Natural killer cell (primary cell): Measurements from ENCODE around the gene TRAPPC1. TPM values are rescaled to one million over a fixed set of nuclear protein-coding genes. Genes with fewer than 3 reads are reported as not detected.

Experiments used
- ATAC-seq, 3 donors: fragments of 150-1000 bp in 2 of 3; fragments of 200-7000 bp in 1 of 3; cut with Tn5 transposase; 1 replicate in 1 of 3; 2 replicates in 2 of 3; pipeline ENCODE4 v1.10.0; 2021; ENCODE audit warnings: mild to moderate bottlenecking in 2 of 3, moderate library complexity in 2 of 3
- DNase-seq, 2 donors: peaks; one replicate each; pipeline versions ENCODE4 v3.0.0 to v3.0.0-alpha.2; 2013 to 2021; ENCODE audit warnings: mixed read lengths in 1 of 2
- H3K27ac ChIP-seq: one replicate; pipeline ENCODE4 v1.5.1; 2013; ENCODE audit warnings: mild to moderate bottlenecking, low read length
- H3K27me3 ChIP-seq: one replicate; pipeline ENCODE4 v1.6.1; 2013; ENCODE audit warnings: low read length; ENCODE audit not compliant: control insufficient read depth, insufficient read depth
- H3K36me3 ChIP-seq: one replicate; pipeline ENCODE4 v1.6.1; 2013; ENCODE audit warnings: low read length; ENCODE audit not compliant: control insufficient read depth, insufficient read depth
- H3K4me1 ChIP-seq: one replicate; pipeline ENCODE4 v1.6.1; 2013; ENCODE audit warnings: low read length; ENCODE audit not compliant: control insufficient read depth, insufficient read depth
- H3K4me3 ChIP-seq: one replicate; pipeline ENCODE4 v1.5.1; 2013; ENCODE audit warnings: low read length
- H3K9me3 ChIP-seq: one replicate; pipeline ENCODE4 v1.6.1; 2013; ENCODE audit warnings: low read length; ENCODE audit not compliant: control insufficient read depth, insufficient read depth
- H3K27ac Mint-ChIP-seq, 2 donors: one replicate each; pipeline ENCODE4 v1.8.0; 2022; ENCODE audit warnings: mild to moderate bottlenecking in 2 of 2, mixed read lengths in 2 of 2, moderate library complexity in 1 of 2
- H3K27me3 Mint-ChIP-seq, 2 donors: one replicate each; pipeline ENCODE4 v1.8.0; 2022; ENCODE audit warnings: low read depth in 2 of 2, mixed read lengths in 2 of 2
- H3K36me3 Mint-ChIP-seq: one replicate; pipeline ENCODE4 v1.8.0; 2022; ENCODE audit warnings: mixed read lengths
- H3K4me1 Mint-ChIP-seq, 2 donors: one replicate each; pipeline ENCODE4 v1.8.0; 2022; ENCODE audit warnings: mixed read lengths in 2 of 2
- H3K4me3 Mint-ChIP-seq: one replicate; pipeline ENCODE4 v1.8.0; 2022; ENCODE audit warnings: mild to moderate bottlenecking, moderate library complexity, mixed read lengths
- H3K9me3 Mint-ChIP-seq, 2 donors: one replicate each; pipeline ENCODE4 v1.8.0; 2022; ENCODE audit warnings: mixed read lengths in 2 of 2
- CTCF ChIP-seq: fragments of 200-600 bp; IDR thresholded peaks from one replicate; pipeline ENCODE4 v1.8.0; 2022; ENCODE audit warnings: antibody characterized with exemption
- WGBS: methylation state at CpG from one replicate; pipeline ENCODE4 v1.1.7; 2013; ENCODE audit warnings: missing lambda C conversion rate; ENCODE audit not compliant: insufficient coverage; 5-methylcytosine and 5-hydroxymethylcytosine counted together
- intact Hi-C: fragments of 100-400 bp; cut with micrococcal nuclease; formaldehyde crosslinking; loops from one replicate; pipeline ENCODE4 v1.14.2; 2022
- total RNA-seq, 4 donors: library from RNA; stranded (reverse); fragments of 120-200 nt in 1 of 4; gene quantifications; one replicate each; pipeline versions ENCODE4 v1.2.3 to v1.2.4, GENCODE V29; 2013 to 2022

The TRAPPC1 gene
- total RNA-seq, 3 donors from 2014 or later (not counting 1 experiment from before 2014, with no cell fraction given): 122 to 144 (median 135) TPM

DNA sequence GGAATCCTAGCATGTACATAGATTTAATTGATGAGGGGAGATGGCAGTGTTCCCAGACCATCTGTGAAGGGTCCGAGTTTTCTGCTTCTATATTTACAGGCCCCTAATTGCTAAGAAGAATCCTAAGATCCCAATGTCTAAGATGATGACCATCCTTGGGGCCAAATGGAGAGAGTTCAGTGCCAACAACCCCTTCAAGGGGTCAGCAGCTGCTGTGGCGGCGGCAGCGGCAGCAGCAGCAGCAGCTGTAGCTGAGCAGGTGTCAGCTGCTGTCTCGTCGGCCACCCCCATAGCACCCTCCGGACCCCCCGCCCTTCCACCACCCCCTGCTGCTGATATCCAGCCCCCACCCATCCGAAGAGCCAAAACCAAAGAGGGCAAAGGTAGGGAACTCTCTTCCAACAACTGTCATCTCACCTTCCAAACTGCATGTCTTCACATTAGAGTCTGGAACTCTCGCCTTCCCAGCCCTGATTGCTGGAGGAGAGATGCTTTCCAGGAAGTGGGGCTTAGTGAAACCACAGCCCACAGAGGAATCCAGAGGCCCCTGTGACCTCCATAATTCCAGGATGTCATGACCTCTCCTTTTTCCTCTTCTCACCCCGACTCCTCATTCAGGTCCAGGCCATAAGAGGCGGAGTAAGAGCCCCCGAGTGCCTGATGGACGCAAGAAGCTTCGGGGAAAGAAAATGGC is 38.4 kb downstream of the TRAPPC1 start:
- H3K4me3 Mint-ChIP-seq: no peak overlapping the region

DNA sequence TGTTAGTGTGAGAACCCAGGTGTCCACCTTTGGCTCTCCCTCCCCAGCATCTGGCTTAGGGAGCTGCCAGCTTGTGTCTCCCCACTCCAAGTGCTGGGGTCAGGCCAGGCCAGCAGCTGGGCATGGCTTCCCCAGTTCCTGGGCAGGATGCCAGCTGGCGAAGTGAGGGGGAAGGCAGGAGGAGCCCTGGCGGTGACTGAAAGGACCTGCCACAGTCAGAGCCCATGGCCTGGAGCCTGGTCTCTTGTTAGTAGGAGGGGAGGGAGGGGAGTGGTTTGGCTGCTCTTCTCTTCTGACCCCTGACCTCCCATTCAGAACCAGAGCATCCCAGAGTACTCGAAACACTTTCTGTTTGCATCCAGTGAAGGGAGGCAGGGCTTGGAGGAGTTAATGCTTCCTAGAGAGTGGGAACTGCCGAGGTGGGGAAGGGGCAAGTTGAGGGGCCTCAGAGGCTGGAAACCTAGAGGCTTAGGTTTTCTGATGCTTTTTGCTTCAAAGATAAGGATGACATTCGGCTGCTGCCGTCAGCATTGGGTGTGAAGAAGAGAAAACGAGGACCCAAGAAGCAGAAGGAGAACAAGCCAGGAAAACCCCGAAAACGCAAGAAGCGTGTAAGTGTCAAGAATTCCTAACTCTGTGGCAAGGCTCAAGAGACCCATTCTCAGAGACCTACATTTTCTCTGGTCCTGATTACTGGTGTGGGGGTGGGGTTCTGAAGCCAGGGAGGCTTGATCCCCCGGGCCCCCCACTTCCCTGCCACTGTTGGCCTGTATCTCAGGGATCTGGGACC is 42.4 kb downstream of the TRAPPC1 start:
- no peak overlapping the region for H3K4me3 ChIP-seq
- intact Hi-C loops: loop anchor here (5.0 kb wide), 1 partner anchor 43 kb away; the partner anchor contains the start of genes CNTROB and TRAPPC1
- H3K27me3 Mint-ChIP-seq: no peaks in the 10 kb centered on the region
- H3K4me1 Mint-ChIP-seq: no peaks in the 10 kb centered on the region
- WGBS: 82% methylated on average over 11 of the region's 11 CpGs
- TF ChIP-seq CTCF: no peak
- H3K27ac Mint-ChIP-seq: no peak overlapping the region
- H3K9me3 Mint-ChIP-seq: no peaks in the 10 kb centered on the region
- no peaks in the 10 kb centered on the region for H3K9me3 ChIP-seq
- no peak for ATAC-seq
- peaks cover 38% of the 10 kb centered on the region for H3K4me1 ChIP-seq
- H3K27ac ChIP-seq: peak overlapping the region; percentile 0
- H3K4me3 Mint-ChIP-seq: peak overlapping the region; percentile 11
- peak in 1 of 2 donors; percentile 59 for DNase-seq
- H3K36me3 Mint-ChIP-seq: peaks cover under 1% of the 10 kb centered on the region
- peaks cover 37% of the 10 kb centered on the region for H3K36me3 ChIP-seq
- H3K27me3 ChIP-seq: no peaks in the 10 kb centered on the region

More for the DNA sequence above, 38.4 kb downstream of the TRAPPC1 start:
- intact Hi-C loops: no loop called here
- 95% methylated on average over 12 of the region's 15 CpGs for WGBS
- no peak for TF ChIP-seq CTCF
- Histone ChIP-seq H3K27me3 (no peaks in the 10 kb centered on the region), H3K4me1 (peaks cover 12% of the 10 kb centered on the region), H3K9me3 (no peaks in the 10 kb centered on the region), H3K36me3 (peaks cover 67% of the 10 kb centered on the region), H3K4me3 (no peak overlapping the region), H3K27ac (no peak overlapping the region)
- peaks cover 0 to 19% of the 10 kb centered on the region in 2 donors for H3K4me1 Mint-ChIP-seq
- H3K27me3 Mint-ChIP-seq: no peaks in the 10 kb centered on the region
- ATAC-seq (no peak), DNase-seq (no peak)
- no peaks in the 10 kb centered on the region for H3K9me3 Mint-ChIP-seq
- H3K27ac Mint-ChIP-seq: no peak overlapping the region
- H3K36me3 Mint-ChIP-seq: peaks cover 33% of the 10 kb centered on the region

DNA sequence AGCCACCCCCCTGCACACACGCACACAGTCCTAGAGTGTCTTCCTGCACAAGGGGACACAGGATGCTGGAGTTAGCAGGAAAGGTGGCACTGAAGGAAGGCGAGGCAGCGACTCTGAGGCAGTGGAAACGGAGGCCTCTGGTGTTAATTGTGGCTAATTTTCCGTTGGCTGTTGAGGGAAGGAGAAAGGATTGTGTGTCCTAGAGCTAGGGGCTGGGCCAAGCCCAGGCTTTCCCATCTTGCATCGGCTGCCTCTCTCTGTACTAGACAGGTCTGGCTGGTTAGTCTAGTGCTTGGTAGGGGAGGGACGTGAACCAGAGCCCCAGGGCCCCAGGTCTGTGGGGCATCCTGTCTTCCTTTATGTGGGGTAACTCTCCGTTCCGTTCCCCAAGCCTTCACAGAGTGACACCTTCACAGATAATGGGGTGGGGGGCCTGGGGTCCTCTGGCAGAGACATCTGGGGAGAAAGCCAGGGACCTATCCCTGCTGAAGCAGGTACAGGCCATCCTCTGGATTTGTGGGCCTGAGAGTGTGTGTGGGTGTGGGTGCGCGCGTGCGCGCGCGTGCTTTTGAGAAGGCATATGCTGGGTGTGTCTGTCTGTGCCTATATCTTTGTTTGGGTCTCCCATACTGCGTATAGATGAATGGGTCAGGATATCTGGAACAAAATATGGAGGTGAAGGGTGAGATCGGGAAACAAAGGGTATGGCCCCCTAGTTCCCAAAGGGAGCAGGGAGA is 43.4 kb downstream of the TRAPPC1 start, which contains the start of gene CHD3:
CHD3 (plus strand) TSS at position 606 of the 737 bp plus-strand sequence. CDS start 212 bp downstream, outside the sequence.
- Histone ChIP-seq H3K27ac (peak within 1 kb of the TSS; percentile 68), H3K27me3 (no peaks in the 10 kb centered on the region), H3K4me1 (peaks cover 43% of the 10 kb centered on the region), H3K9me3 (no peaks in the 10 kb centered on the region), H3K36me3 (peaks cover 27% of the 10 kb centered on the region), H3K4me3 (peak within 1 kb of the TSS; percentile 71)
- Mint-ChIP-seq H3K4me1 (no peaks in the 10 kb centered on the region), H3K4me3 (peak within 1 kb of the TSS; percentile 11), H3K36me3 (no peaks in the 10 kb centered on the region), H3K27ac (no peak within 1 kb of the TSS), H3K9me3 (no peaks in the 10 kb centered on the region), H3K27me3 (no peaks in the 10 kb centered on the region)
- 47% methylated on average over 18 of the region's 18 CpGs for WGBS
- peak in 1 of 2 donors; percentile 63 for DNase-seq
- no peak for TF ChIP-seq CTCF
- ATAC-seq: no peak
- intact Hi-C loops: loop anchor here (5.0 kb wide), 1 partner anchor 44 kb away; the partner anchor contains the start of genes CNTROB and TRAPPC1
